GM12878 (cell line): ENCODE measurements around the gene SIL1.

ENCODE experiments used
- BACH1 ChIP-seq: fragments of 450-650 bp; IDR thresholded peaks from 2 replicates; pipeline ENCODE4 v1.6.1; 2017; ENCODE audit warnings: mild to moderate bottlenecking, borderline replicate concordance
- CTCF ChIP-seq, 3 experiments: IDR thresholded peaks in 2 of 3; conservative IDR thresholded peaks in 1 of 3; 2 replicates each; pipeline ENCODE4 v1.5.1; 2011; ENCODE audit warnings: low read depth in 3 of 3, low read length in 3 of 3, mild to moderate bottlenecking in 3 of 3, control low read depth in 2 of 3, moderate library complexity in 2 of 3, inconsistent platforms in 1 of 3, mixed read lengths in 1 of 3; ENCODE audit not compliant: control insufficient read depth in 2 of 3, insufficient read depth in 1 of 3; ENCODE audit errors: extremely low read depth in 1 of 3
- HDAC2 ChIP-seq: fragments of 200-600 bp; sonication (generic); IDR thresholded peaks from 2 replicates; pipeline ENCODE4 v1.6.1; 2017
- NFXL1 ChIP-seq: fragments of 450-650 bp; IDR thresholded peaks from 2 replicates; pipeline ENCODE4 v1.6.1; 2017; ENCODE audit warnings: antibody characterized with exemption, mild to moderate bottlenecking, borderline replicate concordance
- POLR2AphosphoS5 ChIP-seq: IDR thresholded peaks from 2 replicates; pipeline ENCODE4 v1.6.1; 2011; ENCODE audit warnings: mild to moderate bottlenecking, low read length, inconsistent platforms
- POU2F2 ChIP-seq: IDR thresholded peaks from 3 replicates; pipeline ENCODE4 v1.6.1; 2011; ENCODE audit warnings: low read depth, mild to moderate bottlenecking, low read length, borderline replicate concordance
- SRF ChIP-seq, 2 experiments: IDR thresholded peaks; 2 replicates each; pipeline ENCODE4 v1.6.1; 2011; ENCODE audit warnings: low read depth in 2 of 2, low read length in 2 of 2, mild to moderate bottlenecking in 1 of 2, moderate library complexity in 1 of 2
- TAF1 ChIP-seq: IDR thresholded peaks from 2 replicates; pipeline ENCODE4 v1.6.1; 2011; ENCODE audit warnings: mild to moderate bottlenecking, low read depth, low read length, borderline replicate concordance

- TF ChIP-seq CTCF (IDR thresholded peaks at IDR 0.05 in 2 of 3, conservative IDR thresholded peaks at IDR 0.05 in 1 of 3; ENCODE audit: control insufficient read depth in 2 of 3, extremely low read depth in 1 of 3, insufficient read depth in 1 of 3, low read depth in 3 of 3, low read length in 3 of 3) (no peak), POLR2AphosphoS5 (no peak), SRF (IDR thresholded peaks at IDR 0.05; ENCODE audit: low read depth in 2 of 2, low read length in 2 of 2) (no peak), NFXL1 (no peak), BACH1 (no peak), POU2F2 (no peak), HDAC2 (no peak), TAF1 (no peak)
Observed at GRCh38 chr5:138914338-138914737, 283.8 kb downstream of the SIL1 start.
